ENCODE measurements around the gene SLX9. TPM values are rescaled to one million over a fixed set of nuclear protein-coding genes. Genes with fewer than 3 reads are reported as not detected.

Gene SLX9, protein sequence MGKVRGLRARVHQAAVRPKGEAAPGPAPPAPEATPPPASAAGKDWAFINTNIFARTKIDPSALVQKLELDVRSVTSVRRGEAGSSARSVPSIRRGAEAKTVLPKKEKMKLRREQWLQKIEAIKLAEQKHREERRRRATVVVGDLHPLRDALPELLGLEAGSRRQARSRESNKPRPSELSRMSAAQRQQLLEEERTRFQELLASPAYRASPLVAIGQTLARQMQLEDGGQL
- 10 to 100 TPM; 27.7 to 34.7 (median 31.5) TPM for total RNA-seq (2021; fragmentation: NEBNext Ultra II Directional; extraction: Animal tissue kit (Norgen Biotek cat#: 25700))
- long read RNA-seq, transcript FAM207A-201 (6 exons, 927 nt) = minor isoform, 5 of 20 reads
- long read RNA-seq, transcript FAM207A-202 (6 exons, 880 nt) = major isoform, 6 of 20 reads
- long read RNA-seq, partial matches to known transcripts = 2 of 20 reads
- long read RNA-seq, other reads (novel, unspliced or antisense) = 7 of 20 reads

- Mint-ChIP-seq H3K36me3 (ENCODE audit: low read depth) (no peaks in the 10 kb centered on the region), H3K9me3 (no peaks in the 10 kb centered on the region), H3K4me1 (ENCODE audit: low read depth) (peaks cover 22% of the 10 kb centered on the region), H3K4me3 (peak within 1 kb of the TSS; percentile 90), H3K27ac (peak within 1 kb of the TSS; percentile 64), H3K27me3 (ENCODE audit: insufficient read depth) (no peaks in the 10 kb centered on the region; the same call in 1 of the 2 replicates)
- peak; percentile 58 for DNase-seq
- TF ChIP-seq, protein P1, sequence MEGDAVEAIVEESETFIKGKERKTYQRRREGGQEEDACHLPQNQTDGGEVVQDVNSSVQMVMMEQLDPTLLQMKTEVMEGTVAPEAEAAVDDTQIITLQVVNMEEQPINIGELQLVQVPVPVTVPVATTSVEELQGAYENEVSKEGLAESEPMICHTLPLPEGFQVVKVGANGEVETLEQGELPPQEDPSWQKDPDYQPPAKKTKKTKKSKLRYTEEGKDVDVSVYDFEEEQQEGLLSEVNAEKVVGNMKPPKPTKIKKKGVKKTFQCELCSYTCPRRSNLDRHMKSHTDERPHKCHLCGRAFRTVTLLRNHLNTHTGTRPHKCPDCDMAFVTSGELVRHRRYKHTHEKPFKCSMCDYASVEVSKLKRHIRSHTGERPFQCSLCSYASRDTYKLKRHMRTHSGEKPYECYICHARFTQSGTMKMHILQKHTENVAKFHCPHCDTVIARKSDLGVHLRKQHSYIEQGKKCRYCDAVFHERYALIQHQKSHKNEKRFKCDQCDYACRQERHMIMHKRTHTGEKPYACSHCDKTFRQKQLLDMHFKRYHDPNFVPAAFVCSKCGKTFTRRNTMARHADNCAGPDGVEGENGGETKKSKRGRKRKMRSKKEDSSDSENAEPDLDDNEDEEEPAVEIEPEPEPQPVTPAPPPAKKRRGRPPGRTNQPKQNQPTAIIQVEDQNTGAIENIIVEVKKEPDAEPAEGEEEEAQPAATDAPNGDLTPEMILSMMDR (IDR thresholded peaks at IDR 0.05) = no peak
These were observed at the start of gene SLX9 for GRCh38 chr21:44939532-44940115. Gene SLX9 (plus strand): TSS chr21:44940029. CDS start chr21:44940058, 29 bp downstream.

DNA sequence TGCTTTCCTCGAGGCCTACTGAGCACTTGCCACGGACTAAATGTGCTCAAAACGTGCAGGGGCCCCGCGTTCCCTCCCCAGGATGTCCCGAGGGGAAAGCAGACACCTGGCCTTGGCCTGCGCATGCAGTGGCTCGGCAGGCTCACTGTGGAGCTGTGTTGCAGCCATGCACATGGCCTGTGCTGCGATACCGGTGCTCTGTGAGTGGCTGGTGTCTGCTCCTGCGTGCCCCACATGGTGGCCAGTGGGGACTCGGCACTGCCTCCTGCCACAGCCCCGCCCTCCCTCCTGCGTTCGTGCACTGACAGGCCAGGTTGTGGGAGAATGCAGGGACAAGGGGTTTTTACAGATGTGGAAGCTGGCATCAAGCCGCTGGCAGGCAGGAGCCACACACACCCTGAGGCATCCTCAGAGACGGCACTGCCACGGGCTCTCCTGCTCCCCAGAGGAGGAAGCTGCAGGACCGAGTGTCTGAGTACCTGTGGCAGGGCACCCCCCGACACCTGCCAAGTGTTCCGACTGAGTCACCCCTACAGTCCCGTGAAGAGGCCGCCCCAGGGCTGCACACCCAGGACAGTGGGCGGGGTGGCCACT, 49.4 kb upstream of the SLX9 start:
- Mint-ChIP-seq H3K27me3 (ENCODE audit: insufficient read depth) (peaks cover 22% of the 10 kb centered on the region), H3K4me3 (no peak overlapping the region), H3K36me3 (ENCODE audit: low read depth) (no peaks in the 10 kb centered on the region), H3K4me1 (ENCODE audit: low read depth) (no peaks in the 10 kb centered on the region), H3K27ac (no peak overlapping the region), H3K9me3 (no peaks in the 10 kb centered on the region)
- TF ChIP-seq, protein P1 (IDR thresholded peaks at IDR 0.05) = no peak
- no peak for DNase-seq

GRCh38 chr21:44890961-44891541, 48.8 kb upstream of the SLX9 start:
- no peaks in the 10 kb centered on the region for H3K36me3 Mint-ChIP-seq (ENCODE audit: low read depth)
- H3K27ac Mint-ChIP-seq = no peak overlapping the region
- no peaks in the 10 kb centered on the region for H3K9me3 Mint-ChIP-seq
- H3K27me3 Mint-ChIP-seq (ENCODE audit: insufficient read depth) = peaks cover 20% of the 10 kb centered on the region
- H3K4me3 Mint-ChIP-seq = no peak overlapping the region
- TF ChIP-seq, protein P1 (IDR thresholded peaks at IDR 0.05) = no peak
- DNase-seq = no peak
- H3K4me1 Mint-ChIP-seq (ENCODE audit: low read depth) = no peaks in the 10 kb centered on the region

DNA sequence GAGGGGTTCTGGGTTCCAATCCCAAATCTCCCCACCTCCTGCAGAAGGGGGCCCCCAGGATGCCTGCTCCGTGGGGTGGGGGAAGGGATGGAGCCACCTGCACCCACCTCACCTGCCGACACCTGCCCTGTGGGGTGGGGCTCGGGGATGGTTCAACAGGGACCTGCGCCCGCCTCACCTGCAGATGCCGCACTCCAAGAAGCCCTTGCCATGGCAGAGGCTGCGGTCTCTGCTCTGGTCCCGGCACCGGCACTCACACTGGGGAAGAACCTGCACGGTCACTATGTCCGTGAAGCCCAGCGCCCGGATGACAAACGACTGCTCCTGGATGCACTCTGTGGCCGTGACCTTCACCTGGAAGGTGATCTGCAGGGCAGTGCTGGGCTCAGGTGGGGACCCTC, 48.2 kb upstream of the SLX9 start:
- Mint-ChIP-seq H3K9me3 (no peaks in the 10 kb centered on the region), H3K4me1 (ENCODE audit: low read depth) (no peaks in the 10 kb centered on the region), H3K27me3 (ENCODE audit: insufficient read depth) (peaks cover 18% of the 10 kb centered on the region), H3K36me3 (ENCODE audit: low read depth) (no peaks in the 10 kb centered on the region), H3K27ac (no peak overlapping the region), H3K4me3 (no peak overlapping the region)
- TF ChIP-seq, protein P1 (IDR thresholded peaks at IDR 0.05) = no peak
- no peak for DNase-seq

- no peak overlapping the region for H3K4me3 Mint-ChIP-seq
These were observed 47.7 kb upstream of the SLX9 start for GRCh38 chr21:44892095-44892494.

More at GRCh38 chr21:44892095-44892494, 47.7 kb upstream of the SLX9 start:
- TF ChIP-seq, protein P1 (IDR thresholded peaks at IDR 0.05) = no peak
- Mint-ChIP-seq H3K27me3 (ENCODE audit: insufficient read depth) (peaks cover 18% of the 10 kb centered on the region), H3K4me1 (ENCODE audit: low read depth) (no peaks in the 10 kb centered on the region), H3K27ac (no peak overlapping the region), H3K9me3 (no peaks in the 10 kb centered on the region), H3K36me3 (ENCODE audit: low read depth) (no peaks in the 10 kb centered on the region)
- DNase-seq = no peak

All from HFFc6 (cell line).